Measurements from ENCODE around the gene GRID1.

The GRID1 gene

DNA sequence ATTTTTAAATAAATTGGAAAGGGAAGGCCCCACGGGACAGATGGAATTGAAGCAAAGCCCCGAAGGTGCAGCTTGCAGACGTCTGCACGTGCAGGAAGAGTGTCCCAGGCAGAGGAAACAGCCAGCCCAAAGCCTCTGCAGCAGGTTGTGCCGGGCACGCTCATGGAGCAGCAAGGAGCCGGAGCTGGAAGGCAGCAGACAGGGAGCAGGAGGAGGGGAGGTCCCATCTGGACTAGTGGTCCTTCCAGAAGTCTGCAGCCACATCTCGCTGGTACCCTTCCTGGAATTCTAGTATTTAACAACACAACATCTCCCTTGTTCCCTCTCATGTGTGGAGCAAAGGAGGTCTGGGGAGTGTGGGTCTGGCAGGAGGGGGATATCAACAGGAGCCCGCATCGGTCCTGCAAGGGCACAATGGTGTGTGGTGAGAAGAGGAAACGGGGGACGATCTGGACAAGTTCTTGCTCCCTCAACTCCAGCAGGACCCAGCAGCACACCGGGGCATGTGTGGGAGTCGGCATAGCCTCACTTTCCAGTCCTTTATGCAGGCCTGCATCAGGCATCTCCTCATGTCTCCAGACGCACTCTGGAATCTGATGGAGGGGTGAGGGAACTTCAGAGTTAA is 169.3 kb downstream of the GRID1 start:
- no peak overlapping the region for H3K4me3 ChIP-seq (ENCODE audit: low read depth, low read length)

DNA sequence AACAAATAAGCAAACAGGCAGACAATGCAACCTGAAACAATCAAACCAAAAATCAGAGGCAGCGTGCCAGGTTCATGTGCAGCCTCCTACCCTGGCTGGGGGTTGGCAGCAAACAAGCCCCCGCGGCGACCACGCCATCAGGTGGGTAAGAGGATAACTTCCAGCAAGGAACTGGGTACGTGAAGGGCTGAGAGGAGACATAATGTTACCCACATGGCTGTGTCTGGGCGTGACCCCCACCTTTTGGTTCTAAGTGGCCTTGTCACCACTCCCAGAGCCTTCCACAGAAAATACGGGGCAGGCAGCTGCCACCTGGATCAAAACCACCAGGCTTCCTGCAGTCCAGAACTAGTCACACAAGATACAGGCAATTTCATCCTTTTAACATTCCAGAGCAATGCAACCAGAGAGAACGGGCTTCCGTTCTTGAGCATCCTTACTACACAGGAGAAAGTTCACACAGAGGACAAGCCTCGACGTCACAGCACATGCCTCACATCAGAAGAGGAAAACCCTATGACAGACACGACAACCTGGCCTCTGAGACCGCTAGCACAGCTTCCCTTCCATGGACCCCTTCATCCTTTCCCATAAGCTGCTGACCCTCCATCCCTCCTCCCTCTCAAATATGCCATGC is 171.0 kb downstream of the GRID1 start:
- no peak overlapping the region for H3K4me3 ChIP-seq (ENCODE audit: low read depth, low read length)

DNA sequence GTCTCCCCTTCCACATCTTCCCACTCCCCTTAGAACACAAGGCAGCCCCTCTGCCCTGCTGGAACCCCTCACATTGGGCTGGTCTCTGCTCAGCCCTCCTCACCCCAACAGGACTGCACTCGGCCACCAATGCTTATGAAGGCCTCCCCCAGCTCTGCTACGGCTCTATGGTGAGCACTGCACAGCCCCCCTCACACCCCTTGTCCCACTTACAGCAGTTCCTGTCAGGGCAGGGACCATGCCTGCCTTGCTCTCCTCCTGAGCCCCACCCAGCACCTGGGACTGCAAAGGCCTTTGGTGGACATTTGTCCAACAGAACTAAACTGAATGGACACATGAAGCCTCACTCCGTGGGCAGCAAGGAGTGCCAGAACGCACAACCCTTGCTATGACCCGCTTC is 171.9 kb downstream of the GRID1 start:
- H3K4me3 ChIP-seq (ENCODE audit: low read depth, low read length): no peak overlapping the region

DNA sequence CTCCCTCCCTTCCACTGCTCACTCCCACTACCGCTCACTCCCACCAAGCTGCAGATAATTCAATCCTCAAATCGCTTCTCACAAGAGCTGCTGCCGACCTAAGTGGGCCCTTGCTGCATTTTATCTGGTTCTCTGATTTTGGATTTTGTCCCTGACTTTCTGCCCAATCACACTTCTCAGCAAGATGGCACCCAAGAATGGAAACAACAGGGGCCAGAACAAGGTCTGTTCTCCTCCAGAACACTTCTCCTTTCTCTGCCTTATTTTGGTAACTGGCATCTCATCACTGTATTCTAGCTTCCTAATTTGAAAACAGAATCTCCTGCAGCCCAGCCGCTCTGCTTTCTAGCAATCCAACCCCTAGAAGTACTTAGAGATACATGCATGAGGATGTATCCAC is 172.8 kb downstream of the GRID1 start:
- H3K4me3 ChIP-seq (ENCODE audit: low read depth, low read length): no peak overlapping the region

DNA sequence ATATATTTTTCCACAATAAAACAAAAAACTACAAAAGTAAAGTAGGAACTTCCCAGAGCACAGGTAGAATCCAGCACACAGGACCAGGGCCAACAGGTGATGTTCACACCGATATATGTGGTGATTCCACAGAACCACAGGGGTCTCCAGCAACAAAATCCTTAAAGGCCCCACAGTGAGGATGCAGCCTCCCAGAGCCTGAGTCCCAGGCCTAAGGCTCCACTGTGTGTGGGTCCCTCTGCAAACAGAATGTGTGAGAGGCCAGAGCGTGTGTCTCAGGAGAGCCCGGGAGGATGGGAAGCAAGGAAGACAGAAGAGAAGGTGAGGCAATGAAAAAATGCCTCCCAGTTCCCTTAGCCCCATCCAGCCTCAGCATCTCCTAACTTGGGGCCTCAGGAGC is 173.9 kb downstream of the GRID1 start:
- H3K4me3 ChIP-seq (ENCODE audit: low read depth, low read length): no peak overlapping the region

DNA sequence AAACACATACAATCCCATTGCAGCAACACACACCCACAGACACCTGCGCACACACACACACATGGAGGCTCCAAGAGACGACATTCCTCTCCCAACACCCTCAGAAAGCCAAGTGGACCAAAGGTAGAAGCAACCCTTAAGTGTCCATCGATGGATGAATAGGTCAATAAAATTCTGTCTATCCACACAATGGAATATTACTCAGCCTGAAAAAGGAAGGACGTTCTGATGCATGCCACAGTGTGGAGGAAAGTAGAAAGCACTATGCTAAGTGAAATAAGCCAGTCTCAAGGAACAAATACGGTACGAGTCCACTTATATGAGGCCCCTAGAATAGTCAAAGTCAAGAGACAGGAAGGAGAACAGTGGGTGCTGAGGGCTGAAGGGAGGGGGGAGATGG is 174.4 kb downstream of the GRID1 start:
- H3K4me3 ChIP-seq (ENCODE audit: low read depth, low read length): no peak overlapping the region

DNA sequence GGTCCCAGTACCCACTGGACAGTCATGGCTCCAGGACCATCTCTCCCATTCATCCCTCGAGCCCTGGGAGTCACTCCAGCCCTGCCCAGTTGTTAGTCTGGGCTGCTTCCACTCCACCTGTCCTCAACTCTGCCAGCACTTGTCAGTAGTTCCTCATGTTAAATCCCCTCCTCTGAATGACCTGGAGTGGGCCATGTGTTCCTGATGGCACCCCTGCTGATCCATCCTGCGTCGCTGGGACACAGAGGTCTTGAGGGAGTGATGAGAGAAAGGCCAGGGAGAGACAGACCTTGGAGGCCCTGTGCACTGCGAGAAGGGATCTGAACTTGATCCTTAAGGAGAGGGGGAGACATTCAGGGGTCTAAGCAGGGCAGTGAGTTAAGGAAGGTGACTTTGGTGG is 174.9 kb downstream of the GRID1 start:
- no peak overlapping the region for H3K4me3 ChIP-seq (ENCODE audit: low read depth, low read length)

DNA sequence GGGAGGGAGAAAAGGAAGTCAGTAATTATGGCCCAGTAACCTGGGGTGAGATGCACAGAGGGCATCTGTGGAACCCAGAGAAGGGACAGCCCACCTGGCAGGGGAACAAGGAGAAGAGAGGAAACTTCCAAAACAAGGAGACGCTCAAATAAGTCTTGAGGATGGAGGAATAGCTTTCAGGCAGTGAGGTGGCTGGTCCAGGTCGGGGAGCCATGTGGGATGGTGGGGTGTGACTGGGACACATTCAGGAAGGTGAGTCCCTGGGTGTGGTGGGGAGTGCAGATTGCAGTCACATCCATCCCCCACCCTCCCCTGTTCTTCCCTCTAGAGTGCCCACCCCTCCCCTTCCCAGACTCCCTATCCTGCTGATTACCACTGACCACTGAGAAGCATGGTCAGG is 175.4 kb downstream of the GRID1 start:
- no peak overlapping the region for H3K4me3 ChIP-seq (ENCODE audit: low read depth, low read length)

DNA sequence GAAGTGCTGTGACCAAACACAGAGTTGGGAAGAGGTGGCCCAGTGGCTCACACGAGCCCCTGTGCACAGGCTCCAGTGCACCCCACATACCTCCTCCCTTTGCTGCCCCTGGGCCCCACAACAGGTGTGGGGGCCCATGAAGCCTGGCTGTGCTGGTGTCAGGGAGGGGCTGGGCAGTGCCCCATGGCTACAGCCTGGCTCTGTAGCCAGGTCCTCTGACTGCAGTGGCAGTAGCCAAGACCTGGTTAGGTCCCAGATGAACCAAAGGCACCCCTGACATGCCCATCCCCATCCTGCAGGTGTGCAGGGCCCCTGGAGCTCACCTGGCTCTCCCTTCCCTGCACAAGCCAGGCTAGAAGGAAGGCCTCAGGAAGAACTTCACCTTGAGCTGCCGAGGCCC is 176.3 kb downstream of the GRID1 start:
- no peak overlapping the region for H3K4me3 ChIP-seq (ENCODE audit: low read depth, low read length)

DNA sequence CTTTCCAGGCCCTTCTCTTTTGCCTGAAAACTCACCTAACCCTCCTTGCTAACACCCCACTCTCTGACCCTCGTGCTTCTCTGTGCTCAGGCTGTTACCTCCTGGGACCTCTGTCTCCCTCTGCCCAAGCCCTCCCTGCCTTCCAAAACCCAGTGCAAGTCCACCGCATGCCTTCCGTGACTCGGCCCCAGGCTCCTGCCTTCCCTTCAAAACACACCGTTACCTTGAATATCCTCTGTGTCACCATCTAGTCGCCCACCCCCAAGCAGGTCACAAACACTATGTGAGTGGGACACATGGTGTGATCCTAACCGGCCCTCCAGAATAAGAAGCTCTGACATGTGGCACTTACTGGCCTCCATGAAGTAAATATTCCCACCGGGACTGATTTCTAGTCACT is 176.7 kb downstream of the GRID1 start:
- H3K4me3 ChIP-seq (ENCODE audit: low read depth, low read length): no peak overlapping the region

DNA sequence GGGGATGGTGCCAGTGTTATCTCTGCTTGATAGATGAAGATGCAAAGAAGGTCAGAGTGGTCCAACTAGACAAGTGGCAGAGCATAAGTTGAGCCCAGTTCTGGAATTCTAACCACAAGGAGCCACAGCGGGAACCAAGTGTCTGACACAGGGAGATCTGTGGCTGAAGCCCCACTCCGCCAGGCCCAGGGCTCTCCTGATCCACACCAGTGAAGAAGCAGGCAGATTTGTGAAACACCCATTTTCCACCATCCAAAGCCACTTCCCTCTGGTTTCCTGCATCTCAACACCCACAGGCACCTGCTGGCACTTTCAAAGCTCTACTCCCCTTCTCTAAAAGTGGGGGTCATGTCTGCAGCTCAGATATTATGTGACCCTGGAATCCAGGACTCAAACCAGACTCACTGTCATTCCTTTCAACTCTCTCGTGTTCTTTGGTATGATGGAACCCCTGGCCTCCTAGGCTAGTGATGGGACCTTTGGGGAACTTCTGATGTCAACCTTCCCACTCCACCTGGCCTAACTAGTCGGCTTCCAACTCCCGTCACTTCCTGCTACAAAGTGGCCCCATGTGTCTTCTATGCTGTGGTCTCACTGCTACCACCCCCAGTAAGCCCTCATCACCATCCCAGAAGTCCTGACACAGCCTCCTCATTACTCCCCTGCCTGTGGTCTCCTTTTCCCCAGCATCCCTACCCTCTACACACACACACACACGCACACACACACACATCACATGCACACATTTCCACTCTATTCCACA is 177.6 kb downstream of the GRID1 start:
- no peak overlapping the region for H3K4me3 ChIP-seq (ENCODE audit: low read depth, low read length)

DNA sequence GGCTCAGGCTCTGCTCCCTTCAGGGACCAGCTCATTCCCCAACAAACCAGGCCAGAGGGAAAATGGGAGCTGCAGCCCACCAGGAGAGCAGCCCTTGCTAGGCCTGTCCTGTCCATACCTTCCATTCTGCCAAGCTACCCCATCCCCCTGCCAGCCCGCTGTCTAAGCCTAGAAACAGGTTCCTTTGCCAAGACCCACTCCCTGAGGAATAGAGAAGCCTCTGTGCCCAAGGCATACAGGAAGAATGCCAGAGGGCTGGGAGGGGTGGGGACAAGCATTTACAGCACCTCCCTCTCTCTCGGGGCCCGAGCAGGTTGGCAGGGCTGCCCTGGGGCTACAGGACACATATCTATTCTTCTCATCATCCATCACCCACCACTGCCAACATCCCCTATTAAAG is 178.3 kb downstream of the GRID1 start:
- no peak overlapping the region for H3K4me3 ChIP-seq (ENCODE audit: low read depth, low read length)

DNA sequence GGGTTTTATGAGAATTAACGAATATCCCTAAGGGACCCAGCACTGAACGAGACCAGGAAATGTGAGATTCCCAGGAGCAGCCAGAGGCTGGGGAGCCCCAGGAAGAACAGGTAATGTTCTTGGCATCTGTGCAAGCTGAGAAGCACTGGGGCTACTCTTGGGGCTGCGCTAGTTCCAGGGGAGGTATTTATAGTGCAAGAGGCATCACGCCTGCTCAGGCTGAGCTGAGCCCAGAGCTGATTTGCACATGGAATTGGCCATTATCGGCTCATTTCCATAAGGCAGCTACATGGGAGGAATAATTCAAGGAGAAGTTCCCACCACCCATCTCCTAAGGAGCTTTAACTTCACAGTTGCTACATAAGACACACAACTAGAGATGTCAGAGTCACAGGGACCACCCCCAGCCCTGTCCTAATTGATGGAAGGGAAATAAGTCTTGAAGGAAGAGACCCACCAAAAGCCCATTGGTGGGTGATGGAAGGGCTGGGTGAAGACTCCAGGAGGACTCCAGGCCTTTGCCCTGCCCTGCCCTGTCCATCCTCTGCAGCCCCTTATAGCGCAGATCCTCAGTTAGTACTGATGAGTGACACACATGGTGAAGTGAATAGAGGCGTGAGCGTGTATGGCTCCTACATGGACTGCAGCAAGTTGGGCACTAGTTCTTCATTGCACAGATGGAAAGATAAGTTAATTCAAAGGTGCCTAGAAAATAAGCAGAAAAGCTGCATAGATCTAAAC is 178.9 kb downstream of the GRID1 start:
- H3K4me3 ChIP-seq (ENCODE audit: low read depth, low read length): no peak overlapping the region

DNA sequence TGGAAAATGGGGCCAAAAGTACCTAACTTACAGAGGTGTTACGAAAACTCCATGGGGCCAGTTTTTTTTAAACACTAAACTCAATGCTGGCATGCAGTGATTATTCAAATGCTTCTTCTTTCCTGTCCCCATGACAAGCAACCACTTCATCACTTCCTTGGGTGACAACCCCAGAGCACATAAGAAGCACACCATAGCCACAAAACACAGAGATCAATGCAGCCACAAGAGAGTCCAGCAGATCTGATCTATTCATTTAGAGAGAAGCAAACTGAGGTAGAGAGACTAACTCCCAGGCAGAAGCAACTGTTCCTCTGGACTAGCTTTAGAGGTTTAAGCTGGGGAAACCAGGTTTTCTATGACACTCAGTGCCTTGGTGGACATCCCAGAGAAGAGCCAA is 180.0 kb downstream of the GRID1 start:
- no peak overlapping the region for H3K4me3 ChIP-seq (ENCODE audit: low read depth, low read length)

DNA sequence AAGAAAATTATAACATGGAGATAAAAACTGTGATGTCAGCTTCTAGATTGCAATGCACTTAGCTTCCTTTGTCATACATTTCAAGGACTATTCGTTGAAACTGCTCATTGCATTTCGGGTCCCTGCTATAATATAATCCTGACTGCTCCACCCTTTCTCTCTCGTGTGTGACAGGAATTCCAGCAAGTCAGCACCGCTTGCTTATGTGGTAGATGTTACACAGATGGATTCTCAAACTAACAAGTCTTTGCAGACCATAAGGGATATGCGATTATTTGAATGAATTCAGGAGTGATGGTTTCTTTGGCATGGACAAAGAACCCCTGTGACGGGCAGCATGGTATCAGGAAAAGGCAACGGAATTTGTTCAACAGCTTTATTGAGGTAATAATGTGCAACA is 184.0 kb downstream of the GRID1 start:
- H3K4me3 ChIP-seq (ENCODE audit: low read depth, low read length): no peak overlapping the region

DNA sequence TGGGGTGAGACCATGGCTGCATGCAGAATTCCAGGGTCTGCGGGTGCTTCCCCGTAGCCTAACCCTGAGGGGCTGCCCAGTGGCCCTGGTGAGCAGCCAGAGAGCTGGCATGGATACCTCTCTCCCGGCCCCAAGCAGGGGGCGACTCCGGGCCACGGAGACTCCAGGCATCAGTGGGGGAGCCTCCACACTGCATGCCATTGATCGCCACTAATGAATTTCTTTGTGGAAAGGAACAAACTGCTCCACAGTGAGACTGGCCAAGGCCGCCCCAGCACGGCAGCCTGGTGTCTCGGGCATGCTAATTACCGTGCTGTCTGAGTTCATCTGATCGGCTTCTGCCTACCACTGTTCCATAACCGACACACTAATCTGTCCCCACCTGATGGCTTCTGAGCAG is 184.4 kb downstream of the GRID1 start:
- H3K4me3 ChIP-seq (ENCODE audit: low read depth, low read length): no peak overlapping the region

DNA sequence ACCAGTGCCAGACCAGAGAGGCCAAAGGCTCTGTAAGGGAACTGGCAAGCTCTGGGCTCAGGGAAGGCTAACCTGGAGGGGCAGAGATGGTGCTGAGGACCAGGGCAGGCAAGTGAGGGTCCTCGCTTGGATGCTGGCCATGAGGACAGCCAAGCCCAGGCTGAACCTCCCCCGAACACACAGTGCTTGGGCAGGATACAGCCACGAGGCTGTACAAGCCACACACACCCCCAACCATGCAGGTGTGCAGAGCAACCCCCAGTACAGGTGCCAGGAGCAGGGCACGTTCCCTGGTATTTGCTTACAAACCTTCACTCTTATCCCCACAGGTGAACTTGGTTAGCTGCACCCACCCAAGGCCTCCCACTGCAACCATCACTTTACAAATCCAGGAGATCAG is 185.7 kb downstream of the GRID1 start:
- H3K4me3 ChIP-seq (ENCODE audit: low read depth, low read length): no peak overlapping the region

DNA sequence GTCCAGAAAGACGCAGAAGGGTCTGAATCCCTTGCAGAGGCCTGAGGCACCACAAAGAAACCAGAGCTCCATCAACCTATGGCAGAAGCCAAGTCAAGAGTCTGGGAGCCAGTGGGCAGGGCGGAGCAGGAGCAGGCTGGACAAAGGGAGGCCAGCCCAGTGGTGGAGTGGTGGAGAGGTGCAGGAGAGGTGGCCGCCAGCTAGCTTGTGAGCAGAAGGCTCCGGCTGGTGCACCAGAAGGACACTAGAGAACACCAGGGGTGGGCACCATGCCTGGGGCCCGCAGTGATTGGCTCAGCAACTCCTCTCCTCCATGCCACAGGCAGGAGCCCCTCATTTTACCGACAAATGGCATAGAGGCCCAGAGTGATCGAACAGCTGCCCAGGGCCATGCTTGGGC is 186.6 kb downstream of the GRID1 start:
- no peak overlapping the region for H3K4me3 ChIP-seq (ENCODE audit: low read depth, low read length)

DNA sequence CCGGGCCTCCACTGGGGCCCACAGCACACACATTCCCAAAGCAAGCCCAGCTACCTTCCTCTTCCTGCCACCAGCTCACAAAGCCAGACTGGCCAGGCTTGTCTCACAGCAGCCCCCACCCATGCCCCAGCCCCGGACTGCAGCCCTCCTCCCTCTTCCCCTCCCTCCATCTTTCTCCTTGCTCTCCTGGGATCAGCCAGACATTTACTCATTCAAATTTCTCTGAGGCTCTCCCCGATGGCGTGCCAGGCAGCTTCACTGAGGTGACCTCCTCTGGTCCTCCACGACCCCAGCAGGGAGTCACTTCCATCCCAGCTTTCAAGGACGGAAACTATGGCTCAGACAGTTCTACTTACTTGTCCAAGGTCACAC is 187.5 kb downstream of the GRID1 start:
- H3K4me3 ChIP-seq (ENCODE audit: low read depth, low read length): no peak overlapping the region

DNA sequence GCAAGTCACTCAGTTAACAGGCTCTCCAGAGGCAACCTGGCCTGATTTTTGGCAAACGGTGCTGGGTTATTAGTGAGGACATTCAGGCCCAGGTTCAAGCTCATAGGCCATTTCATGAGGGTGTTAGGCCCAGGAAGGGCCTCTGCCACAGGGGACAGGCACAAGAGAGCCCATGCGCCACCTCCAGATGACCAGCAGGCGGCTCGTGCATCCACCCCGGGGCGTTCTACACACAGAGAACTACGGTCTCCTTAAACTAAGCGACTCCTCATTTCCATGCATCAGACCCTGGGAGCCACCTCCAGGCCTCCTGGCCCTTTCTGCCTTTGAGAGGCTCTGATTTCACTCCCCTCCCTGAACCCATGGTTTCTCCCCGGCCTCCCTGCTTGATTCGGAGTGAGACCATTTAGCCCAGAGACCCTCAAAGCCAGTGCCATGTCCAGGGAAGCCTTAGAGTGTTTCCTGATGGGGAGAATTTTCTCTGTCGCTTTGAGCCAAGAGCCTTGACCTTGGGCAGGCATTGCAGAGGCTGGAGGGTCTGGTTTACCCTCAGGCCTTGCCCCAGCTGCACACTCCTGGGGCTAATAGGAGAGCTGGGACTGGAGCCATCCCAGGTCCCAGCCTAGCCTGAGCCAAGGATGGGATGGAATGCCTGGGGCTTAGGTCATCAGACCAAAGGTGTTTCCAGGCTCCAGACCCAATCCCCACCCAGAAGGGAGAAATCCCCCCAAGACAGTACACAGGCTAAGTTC is 188.0 kb downstream of the GRID1 start:
- no peak overlapping the region for H3K4me3 ChIP-seq (ENCODE audit: low read depth, low read length)

DNA sequence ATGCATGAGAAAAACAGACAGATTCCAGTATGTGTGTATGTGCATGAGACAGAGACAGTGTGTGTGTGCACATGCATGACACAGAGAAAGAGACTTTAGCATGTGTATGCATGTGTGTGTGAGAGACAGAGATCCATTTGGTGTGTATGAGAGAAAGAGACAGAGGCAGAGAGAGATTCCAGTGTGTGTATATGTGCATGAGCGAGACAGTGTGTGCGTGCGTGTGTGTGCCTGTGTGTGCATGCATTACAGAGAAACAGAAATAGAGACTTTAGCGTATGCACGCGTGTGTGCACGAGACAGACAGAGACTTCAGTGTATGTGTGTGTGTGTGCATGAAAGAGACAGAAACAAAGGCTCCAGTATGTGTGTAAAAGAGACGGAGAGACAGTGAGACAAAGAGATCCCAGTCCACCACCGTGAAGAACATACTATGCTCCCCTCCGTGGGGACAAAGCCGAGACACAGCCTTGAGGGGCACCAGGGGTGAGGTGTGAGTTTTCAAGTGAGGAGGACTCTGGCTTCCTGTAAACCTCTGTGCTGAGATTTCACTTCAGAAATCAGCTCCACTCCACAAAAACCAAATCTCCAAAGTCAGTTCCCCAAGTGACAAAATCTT is 188.9 kb downstream of the GRID1 start:
- H3K4me3 ChIP-seq (ENCODE audit: low read depth, low read length): no peak overlapping the region
